ENCODE measurements around the gene AP2M1.
A peak's percentile ranks its signal among the peaks of the same experiment; 100 is the strongest.

The AP2M1 gene

GRCh38 chr3:184223946-184224345 is 49.3 kb downstream of the AP2M1 start:
- ChIA-PET POLR2A (no interaction called here), CTCF (no interaction called here)
- TF ChIP-seq HDGF (IDR thresholded peaks at IDR 0.05; ENCODE audit: borderline replicate concordance) (no peak), SP1 (IDR thresholded peaks at IDR 0.05) (no peak), FOXM1 (IDR thresholded peaks at IDR 0.05; ENCODE audit: borderline replicate concordance) (no peak), ZNF384 (IDR thresholded peaks at IDR 0.05) (no peak), ARNT (IDR thresholded peaks at IDR 0.05) (no peak), LEF1 (IDR thresholded peaks at IDR 0.05; ENCODE audit: borderline replicate concordance) (no peak), FOXK2 (IDR thresholded peaks at IDR 0.05) (no peak), NFRKB (IDR thresholded peaks at IDR 0.05) (no peak), SUZ12 (IDR thresholded peaks at IDR 0.05) (no peak), L3MBTL2 (conservative IDR thresholded peaks at IDR 0.05) (no peak), CTBP1 (IDR thresholded peaks at IDR 0.05; ENCODE audit: borderline replicate concordance) (no peak), BHLHE40 (IDR thresholded peaks at IDR 0.05; ENCODE audit: borderline replicate concordance) (no peak), ELF4 (IDR thresholded peaks at IDR 0.05) (no peak), TARDBP (IDR thresholded peaks at IDR 0.05) (no peak), PKNOX1 (IDR thresholded peaks at IDR 0.05) (no peak), FOXA1 (IDR thresholded peaks at IDR 0.05) (no peak)
- DNase-seq (ENCODE audit: extremely low spot score): no peak

GRCh38 chr3:184227481-184227935 is 52.9 kb downstream of the AP2M1 start:
- ChIA-PET CTCF (interaction anchor here (0.8 to 2.2 kb wide), 14 partner anchors 9 to 83 kb away, joined by 3 to 7 read pairs (median 4); partner anchors contain the start of genes CAMK2N2 and EEF1AKMT4), POLR2A (interaction anchor here (1.1 kb wide), 2 partner anchors 34 to 42 kb away, joined by 3 read pairs; partner anchors contain the start of gene ABCF3)
- TF ChIP-seq SP1 (IDR thresholded peaks at IDR 0.05) (no peak), FOXM1 (IDR thresholded peaks at IDR 0.05; ENCODE audit: borderline replicate concordance) (no peak), ZNF384 (IDR thresholded peaks at IDR 0.05) (no peak), TARDBP (IDR thresholded peaks at IDR 0.05) (no peak), PKNOX1 (IDR thresholded peaks at IDR 0.05) (no peak), ARNT (IDR thresholded peaks at IDR 0.05) (no peak), CTBP1 (IDR thresholded peaks at IDR 0.05; ENCODE audit: borderline replicate concordance) (no peak), NFRKB (IDR thresholded peaks at IDR 0.05) (no peak), FOXK2 (IDR thresholded peaks at IDR 0.05) (no peak), FOXA1 (IDR thresholded peaks at IDR 0.05) (no peak), LEF1 (IDR thresholded peaks at IDR 0.05; ENCODE audit: borderline replicate concordance) (no peak), HDGF (IDR thresholded peaks at IDR 0.05; ENCODE audit: borderline replicate concordance) (no peak), BHLHE40 (IDR thresholded peaks at IDR 0.05; ENCODE audit: borderline replicate concordance) (no peak), SUZ12 (IDR thresholded peaks at IDR 0.05) (no peak), L3MBTL2 (conservative IDR thresholded peaks at IDR 0.05) (no peak), ELF4 (IDR thresholded peaks at IDR 0.05) (no peak)
- peak; percentile 63 for DNase-seq (ENCODE audit: extremely low spot score)

- CTCF ChIA-PET: interaction anchor here (0.6 to 2.2 kb wide), 8 partner anchors 8 to 61 kb away, joined by 3 to 7 read pairs (median 4); partner anchors contain the start of gene CAMK2N2
- no peak for DNase-seq (ENCODE audit: extremely low spot score)
- TF ChIP-seq HDGF (IDR thresholded peaks at IDR 0.05; ENCODE audit: borderline replicate concordance): no peak
- no peak for TF ChIP-seq TARDBP (IDR thresholded peaks at IDR 0.05)
- TF ChIP-seq ZNF384 (IDR thresholded peaks at IDR 0.05): no peak
- TF ChIP-seq FOXM1 (IDR thresholded peaks at IDR 0.05; ENCODE audit: borderline replicate concordance): no peak
- no peak for TF ChIP-seq SP1 (IDR thresholded peaks at IDR 0.05)
- no peak for TF ChIP-seq LEF1 (IDR thresholded peaks at IDR 0.05; ENCODE audit: borderline replicate concordance)
- no peak for TF ChIP-seq SUZ12 (IDR thresholded peaks at IDR 0.05)
- no peak for TF ChIP-seq FOXA1 (IDR thresholded peaks at IDR 0.05)
- TF ChIP-seq PKNOX1 (IDR thresholded peaks at IDR 0.05): no peak
- TF ChIP-seq NFRKB (IDR thresholded peaks at IDR 0.05): no peak
- no peak for TF ChIP-seq L3MBTL2 (conservative IDR thresholded peaks at IDR 0.05)
- no peak for TF ChIP-seq CTBP1 (IDR thresholded peaks at IDR 0.05; ENCODE audit: borderline replicate concordance)
- POLR2A ChIA-PET: interaction anchor here (0.7 to 1.9 kb wide), 3 partner anchors 8 to 94 kb away, joined by 3 to 8 read pairs (median 3); partner anchors contain the start of genes ABCF3 and EIF2B5
Observed at GRCh38 chr3:184228376-184229137, 53.9 kb downstream of the AP2M1 start.

- DNase-seq (ENCODE audit: extremely low spot score): peak; percentile 84
- CTCF ChIA-PET: no interaction called here
- POLR2A ChIA-PET: interaction anchor here (1.9 kb wide), 1 partner anchor 8 kb away, joined by 8 read pairs; no protein-coding TSS in a partner anchor
- TF ChIP-seq L3MBTL2 (conservative IDR thresholded peaks at IDR 0.05) (no peak), BHLHE40 (IDR thresholded peaks at IDR 0.05; ENCODE audit: borderline replicate concordance) (no peak), FOXK2 (IDR thresholded peaks at IDR 0.05) (no peak), SP1 (IDR thresholded peaks at IDR 0.05) (no peak), TARDBP (IDR thresholded peaks at IDR 0.05) (no peak), LEF1 (IDR thresholded peaks at IDR 0.05; ENCODE audit: borderline replicate concordance) (no peak), CTBP1 (IDR thresholded peaks at IDR 0.05; ENCODE audit: borderline replicate concordance) (no peak), ZNF384 (IDR thresholded peaks at IDR 0.05) (no peak), HDGF (IDR thresholded peaks at IDR 0.05; ENCODE audit: borderline replicate concordance) (no peak), FOXA1 (IDR thresholded peaks at IDR 0.05) (no peak), ELF4 (IDR thresholded peaks at IDR 0.05) (no peak), ARNT (IDR thresholded peaks at IDR 0.05) (no peak), PKNOX1 (IDR thresholded peaks at IDR 0.05) (no peak), SUZ12 (IDR thresholded peaks at IDR 0.05) (no peak), FOXM1 (IDR thresholded peaks at IDR 0.05; ENCODE audit: borderline replicate concordance) (no peak), NFRKB (IDR thresholded peaks at IDR 0.05) (no peak)
Observed at GRCh38 chr3:184229394-184230080, 54.9 kb downstream of the AP2M1 start, which contains the start of gene VWA5B2. Gene VWA5B2 (plus strand): TSS chr3:184229585. CDS start chr3:184230529, 944 bp downstream.
